SH-SY5Y (cell line): ENCODE data around the gene LCE3B.

Source experiments
- GATA2 ChIP-seq: IDR thresholded peaks from 2 replicates; pipeline ENCODE4 v1.6.1; 2011; ENCODE audit warnings: mild to moderate bottlenecking, low read depth, low read length
- GATA3 ChIP-seq: IDR thresholded peaks from 2 replicates; pipeline ENCODE4 v1.6.1; 2011; ENCODE audit warnings: low read depth, mild to moderate bottlenecking, low read length, moderate library complexity

LCE3B gene

GRCh38 chr1:152640351-152640750 is 26.7 kb downstream of the LCE3B start:
- TF ChIP-seq GATA3 (no peak), GATA2 (no peak)

GRCh38 chr1:152643945-152644344 is 30.3 kb downstream of the LCE3B start:
- TF ChIP-seq GATA2 (no peak), GATA3 (no peak)

GRCh38 chr1:152645146-152645545 is 31.5 kb downstream of the LCE3B start:
- TF ChIP-seq GATA3 (no peak), GATA2 (no peak)

GRCh38 chr1:152646656-152647055 is 33.0 kb downstream of the LCE3B start:
- TF ChIP-seq GATA2 (no peak), GATA3 (no peak)

- no peak for TF ChIP-seq GATA2
- TF ChIP-seq GATA3 = no peak
Observed at GRCh38 chr1:152654110-152654509, 40.5 kb downstream of the LCE3B start.

- TF ChIP-seq GATA3 (no peak), GATA2 (no peak)
Observed at GRCh38 chr1:152656459-152656858, 42.8 kb downstream of the LCE3B start.

- TF ChIP-seq GATA3 = no peak
- no peak for TF ChIP-seq GATA2
Observed at GRCh38 chr1:152657677-152658076, 44.1 kb downstream of the LCE3B start.

- no peak for TF ChIP-seq GATA2
- TF ChIP-seq GATA3 = no peak
Observed at GRCh38 chr1:152658649-152659048, 45.0 kb downstream of the LCE3B start.

GRCh38 chr1:152663098-152663497 is 49.5 kb downstream of the LCE3B start, which contains the start of gene LCE2D:
Gene LCE2D, plus strand, starts transcription at chr1:152663380. Its CDS starts 726 bp downstream, at chr1:152664106.
- TF ChIP-seq GATA2 (no peak), GATA3 (no peak)
